Muscle of arm (tissue), 12 donors: ENCODE results near the gene COBL. TPM values are rescaled to one million over a fixed set of nuclear protein-coding genes. Genes with fewer than 3 reads are reported as not detected.
"Not testable (repeated sequence)": the region's sequence is repeated elsewhere in the genome, so short reads cannot be mapped to it uniquely, and the experiment has no call there.

ENCODE experiments used
- DNase-seq: peaks from one replicate; pipeline ENCODE4 v3.0.0-alpha.2; 2013
- polyA plus RNA-seq, 12 donors: library from polyadenylated mRNA; unstranded; fragments of 120-200 nt; gene quantifications; one replicate each; pipeline ENCODE4 v1.2.1, GENCODE V29; 2013; ENCODE audit not compliant: insufficient read length in 12 of 12

Gene COBL
- polyA plus RNA-seq, 12 donors: 37.5 to 412 (median 128) TPM

DNA sequence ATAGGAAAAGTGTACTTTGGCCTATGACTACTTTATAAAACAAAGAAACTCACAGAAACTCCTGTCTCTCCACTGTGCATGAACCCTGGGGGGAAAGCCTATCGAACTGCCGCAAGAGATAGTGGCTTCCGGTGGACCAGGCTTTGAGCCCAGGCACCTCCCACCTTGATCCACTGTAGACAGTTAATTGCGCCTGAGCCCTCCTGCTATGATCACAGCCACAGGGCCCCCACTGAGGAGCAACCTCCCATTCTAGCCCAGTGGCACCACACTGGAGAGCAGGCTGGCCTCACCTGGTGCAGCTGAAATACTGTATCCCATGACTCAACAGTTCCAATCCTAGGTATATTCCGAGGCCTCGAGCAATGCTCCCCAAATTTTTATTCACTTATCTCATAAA, 98.8 kb downstream of the COBL start:
- no peak for DNase-seq

- no peak for DNase-seq
Observed at GRCh38 chr7:51214098-51214497, 102.5 kb downstream of the COBL start.

DNA sequence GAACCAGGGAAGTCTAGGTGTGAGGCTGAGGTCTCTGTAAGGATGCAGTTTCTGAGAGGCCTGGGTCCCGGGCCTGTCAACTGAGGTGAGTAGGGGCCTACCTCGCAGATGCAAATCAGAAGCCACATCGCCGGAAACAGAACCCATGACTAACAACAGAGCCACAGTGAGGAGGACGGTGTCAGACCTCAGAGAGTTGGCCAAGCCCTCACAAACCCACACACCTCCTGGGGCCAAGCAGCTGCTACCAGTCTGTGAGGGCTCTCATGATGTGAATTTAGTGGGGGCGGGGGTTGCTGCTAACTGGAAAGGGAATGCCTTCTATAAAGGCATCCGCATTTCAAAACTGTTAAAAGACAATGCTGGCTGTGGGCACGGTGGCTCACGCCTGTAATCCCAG, 103.0 kb downstream of the COBL start:
- no peak for DNase-seq

GRCh38 chr7:51210766-51211165, 105.8 kb downstream of the COBL start:
- DNase-seq: no peak

DNA sequence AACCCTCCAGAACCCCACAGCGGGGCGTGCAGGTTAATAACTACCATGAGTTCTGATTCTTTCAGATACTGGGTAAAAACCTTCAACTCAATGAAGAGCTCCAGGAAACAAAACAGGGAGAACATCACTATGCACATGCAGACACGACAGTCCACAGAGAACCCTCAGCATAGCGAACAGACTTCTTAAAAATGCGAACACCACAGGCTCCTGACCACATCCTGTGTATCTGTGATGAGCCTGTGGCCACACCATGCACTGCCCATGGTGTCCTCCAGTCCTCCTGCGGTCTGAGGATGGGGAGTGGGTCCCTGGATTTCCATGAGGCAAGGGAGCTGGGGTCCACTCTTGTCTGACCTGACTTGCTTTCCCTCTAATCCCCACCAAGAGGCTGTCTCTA, 107.2 kb downstream of the COBL start:
- DNase-seq: no peak

GRCh38 chr7:51208125-51208524, 108.5 kb downstream of the COBL start:
- DNase-seq: not testable (repeated sequence)

- no peak for DNase-seq
Observed at GRCh38 chr7:51198654-51199053, 118.0 kb downstream of the COBL start.

DNA sequence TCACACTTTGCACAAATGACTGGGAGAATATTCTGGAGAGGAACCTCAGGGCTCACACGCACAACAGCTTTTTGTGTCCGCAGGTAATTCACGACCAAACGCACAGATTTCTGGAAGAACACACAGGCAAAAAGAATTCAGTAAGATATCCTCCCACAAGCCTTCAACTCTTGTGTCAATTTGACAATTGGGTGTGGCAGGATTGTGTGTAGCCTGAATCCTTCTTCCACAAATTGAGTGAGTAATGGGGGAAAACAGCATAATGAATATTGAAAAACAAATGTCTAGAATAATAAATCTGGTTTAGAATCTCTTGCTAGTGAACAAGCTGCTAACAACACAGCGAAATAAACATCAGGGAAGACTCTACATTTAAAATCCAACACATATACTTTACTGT, 125.6 kb downstream of the COBL start:
- DNase-seq: no peak

GRCh38 chr7:51189777-51190176, 126.8 kb downstream of the COBL start:
- no peak for DNase-seq

DNA sequence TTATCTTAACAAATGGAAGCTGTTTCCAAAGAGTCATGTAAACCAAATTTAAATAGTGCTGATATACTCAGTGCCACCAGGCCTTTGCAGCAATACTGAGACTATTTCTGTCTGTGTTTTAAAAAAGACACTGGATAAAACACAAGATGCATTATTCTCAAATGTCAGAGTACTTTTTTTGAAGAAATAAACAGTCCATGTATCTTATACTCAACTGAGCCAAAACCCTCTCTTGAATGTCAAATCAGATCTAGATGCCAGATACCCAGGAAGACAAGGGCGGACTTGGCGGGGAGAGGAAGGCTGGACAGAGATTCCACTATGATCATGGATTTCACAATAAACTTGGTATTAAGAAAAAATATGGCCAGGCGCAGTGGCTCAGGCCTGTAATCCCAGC, 127.6 kb downstream of the COBL start:
- no peak for DNase-seq

DNA sequence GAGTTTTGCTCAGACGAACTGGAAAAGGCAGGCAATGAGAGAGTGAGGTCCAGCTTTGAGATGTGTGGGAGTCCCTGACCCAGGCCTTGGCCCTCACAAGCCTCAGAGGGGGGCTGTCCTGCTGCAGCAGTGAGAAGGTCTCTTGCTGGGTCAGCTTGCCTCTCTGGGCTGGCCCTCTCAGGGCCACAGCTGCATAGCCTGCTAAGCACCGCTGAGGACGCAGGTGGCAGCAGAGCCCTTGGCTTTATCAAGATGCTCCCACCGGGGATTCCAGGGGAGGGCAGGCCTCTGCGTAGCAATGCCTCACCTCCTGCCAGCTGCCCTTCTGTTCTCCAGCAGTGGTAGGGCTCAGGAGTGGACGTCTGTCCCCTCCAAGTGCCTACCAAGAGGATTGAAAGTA, 128.7 kb downstream of the COBL start:
- no peak for DNase-seq

- no peak for DNase-seq
Observed at GRCh38 chr7:51186531-51186930, 130.1 kb downstream of the COBL start.

GRCh38 chr7:51182636-51183166, 133.9 kb downstream of the COBL start:
- DNase-seq: peak; percentile 23

DNA sequence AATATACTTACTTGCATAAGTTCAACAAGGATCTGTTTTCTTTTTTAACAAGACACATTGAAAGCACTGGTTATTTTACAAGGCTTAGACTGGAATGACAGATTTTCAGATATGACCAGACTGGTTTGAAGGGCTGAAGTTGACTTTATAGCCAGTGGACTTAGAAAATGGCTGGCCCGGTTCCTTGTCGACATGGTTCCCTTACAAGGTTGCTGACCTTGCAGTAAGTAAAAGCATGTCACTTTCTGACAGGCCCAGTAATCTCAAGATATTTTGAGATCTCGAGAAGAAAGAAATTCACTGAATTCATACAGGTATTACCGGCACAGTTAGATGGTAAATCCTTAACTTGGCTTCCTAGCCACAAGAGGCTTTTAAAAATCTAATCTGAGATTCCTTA, 136.5 kb downstream of the COBL start:
- DNase-seq: no peak

DNA sequence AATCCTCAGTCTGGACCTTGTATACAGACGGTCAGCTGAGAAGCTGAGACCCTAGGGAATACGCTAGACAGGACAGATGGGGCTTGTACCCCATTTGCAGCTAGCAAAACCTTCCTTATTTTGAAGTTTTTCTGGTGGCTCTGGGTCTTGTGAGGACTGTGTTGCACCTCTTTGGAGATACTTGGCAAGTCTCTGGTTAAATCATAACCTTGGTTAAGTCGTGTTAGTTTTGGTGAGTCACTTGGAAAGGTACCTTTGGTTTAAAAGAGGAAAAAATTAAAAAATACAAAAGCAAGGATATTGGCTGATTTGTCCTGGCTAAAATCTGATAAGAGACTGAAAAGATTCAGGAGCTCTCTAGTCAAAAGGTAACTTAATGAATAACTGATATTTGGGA, 140.6 kb downstream of the COBL start:
- no peak for DNase-seq

DNA sequence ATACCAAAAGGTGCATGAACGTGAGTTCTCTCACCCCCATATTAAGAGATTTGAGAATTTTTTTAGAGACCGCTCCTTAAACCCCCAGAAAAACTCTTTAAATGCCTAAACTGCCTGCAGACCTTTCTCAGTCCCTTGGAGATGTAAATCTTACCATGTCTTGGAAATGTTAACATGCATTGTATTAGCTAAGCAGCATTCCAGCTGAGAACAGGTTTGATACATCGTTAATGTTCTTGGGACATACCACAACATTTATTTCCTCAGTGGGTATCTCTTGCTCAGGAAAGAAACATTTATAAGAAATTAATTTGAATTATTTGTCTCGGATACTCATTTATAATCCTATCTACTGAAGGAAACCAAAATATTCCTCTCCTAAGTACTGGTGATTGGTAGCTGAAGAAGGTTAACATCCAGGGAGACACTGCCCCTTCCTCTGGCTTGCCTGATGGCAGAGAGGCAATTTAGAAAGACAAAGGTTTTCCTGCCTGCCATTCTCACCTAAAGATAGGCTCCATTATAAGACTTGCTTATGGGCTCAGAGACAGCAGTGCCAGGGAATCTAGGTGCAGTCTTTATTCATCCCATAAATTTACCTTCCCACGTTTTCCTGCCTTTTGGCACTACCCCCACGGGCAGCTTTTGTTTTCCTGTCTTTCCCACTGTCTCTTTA, 141.2 kb downstream of the COBL start:
- no peak for DNase-seq

GRCh38 chr7:51165337-51165736, 151.3 kb downstream of the COBL start:
- DNase-seq: no peak

DNA sequence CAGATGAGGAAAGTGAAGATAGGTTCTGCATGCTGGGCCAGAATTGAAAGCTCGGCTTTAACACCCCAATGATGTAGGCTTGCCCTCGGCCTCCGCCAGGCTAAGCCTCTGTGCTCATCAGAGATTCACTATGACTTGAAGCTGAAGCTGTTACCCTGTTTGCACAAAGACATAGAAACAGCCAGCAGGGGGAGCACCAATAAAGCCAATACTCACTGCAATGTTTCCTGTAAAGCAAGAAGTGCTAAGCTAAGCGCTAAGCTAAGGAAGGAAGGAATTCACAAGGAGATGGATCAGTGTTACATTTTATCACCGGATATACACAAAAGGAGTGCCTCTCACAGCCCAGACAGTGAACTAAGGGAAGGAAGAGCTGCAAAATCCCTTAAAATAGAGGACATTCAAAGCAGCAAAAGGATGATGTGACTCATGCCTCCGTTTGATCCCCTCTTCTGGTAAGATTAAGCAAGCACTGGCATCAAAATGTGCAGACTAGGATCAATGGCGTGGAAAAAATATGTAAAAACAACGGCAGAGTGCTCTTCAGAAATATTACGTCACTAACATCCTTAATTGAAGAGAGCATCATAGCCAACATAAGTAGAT, 153.8 kb downstream of the COBL start:
- DNase-seq: peak; percentile 76

GRCh38 chr7:51161937-51162336, 154.7 kb downstream of the COBL start:
- DNase-seq: no peak

DNA sequence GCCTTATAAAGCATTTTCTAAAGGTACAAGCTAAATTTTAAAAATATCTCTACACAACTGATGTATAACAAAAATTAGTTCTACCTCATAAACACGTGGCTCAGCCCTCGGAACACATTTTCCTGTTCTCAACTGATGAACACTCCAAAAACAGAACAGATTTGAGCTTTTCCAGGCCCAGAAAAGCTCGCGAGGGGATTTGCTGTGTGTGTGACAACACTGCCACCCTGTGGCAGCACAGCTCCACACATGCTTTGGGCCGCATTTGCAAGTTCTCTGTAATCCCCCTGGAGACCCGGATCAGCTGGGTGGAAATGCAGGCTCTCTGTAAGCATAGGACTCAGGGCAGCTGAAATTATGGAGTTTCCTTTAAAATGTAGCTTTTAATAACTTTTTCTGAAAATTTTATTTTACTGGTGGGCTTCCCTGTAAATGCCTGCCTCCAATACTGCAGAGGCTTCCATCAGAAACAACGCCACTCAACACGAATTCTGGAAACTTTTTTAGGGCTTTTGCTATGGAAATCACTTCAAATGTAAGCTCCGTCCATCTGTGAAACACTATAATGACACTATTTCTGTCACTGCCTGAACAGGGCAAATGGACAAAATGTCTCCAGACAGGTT, 155.5 kb downstream of the COBL start:
- DNase-seq: peak; percentile 89

GRCh38 chr7:51160411-51160810, 156.2 kb downstream of the COBL start:
- no peak for DNase-seq

GRCh38 chr7:51158742-51159445, 157.7 kb downstream of the COBL start:
- DNase-seq: no peak

GRCh38 chr7:51158211-51158610, 158.4 kb downstream of the COBL start:
- no peak for DNase-seq
